ENCODE measurements around the gene XRCC5.

The XRCC5 gene

DNA sequence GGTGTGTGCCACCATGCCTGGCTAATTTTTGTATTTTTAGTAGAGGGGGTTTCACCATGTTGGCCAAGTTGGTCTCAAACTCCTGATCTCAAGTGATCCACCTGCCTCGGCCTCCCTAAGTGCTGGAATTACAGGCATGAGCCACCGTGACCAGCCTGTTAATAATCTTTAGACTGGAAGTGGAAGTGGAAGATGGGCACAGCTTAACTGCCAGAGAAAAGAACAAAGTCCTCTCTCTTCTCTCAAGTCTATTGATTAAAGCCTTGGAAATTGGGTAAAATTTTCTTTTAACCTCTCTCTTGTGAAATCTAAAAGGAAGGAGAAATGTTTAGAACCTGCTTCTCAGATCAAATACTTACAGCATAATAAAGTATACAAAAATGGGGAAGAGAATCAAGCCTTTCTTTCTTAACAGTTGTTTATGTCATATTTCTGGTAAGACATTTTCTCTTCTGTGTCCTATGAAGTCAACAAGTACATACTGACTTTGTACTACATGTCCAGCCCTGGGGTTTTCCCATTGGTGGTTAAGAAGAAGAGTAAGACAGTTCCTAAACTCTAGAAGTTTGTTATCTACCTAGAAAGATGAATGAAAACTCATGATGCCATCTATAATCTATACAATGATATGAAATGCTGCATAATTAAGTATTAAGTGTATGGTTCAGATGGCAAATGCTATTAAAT is 22.8 kb upstream of the XRCC5 start:
- no peak for DNase-seq

- DNase-seq: peak; percentile 20
These were observed 18.8 kb upstream of the XRCC5 start for GRCh38 chr2:216090369-216090786.

DNA sequence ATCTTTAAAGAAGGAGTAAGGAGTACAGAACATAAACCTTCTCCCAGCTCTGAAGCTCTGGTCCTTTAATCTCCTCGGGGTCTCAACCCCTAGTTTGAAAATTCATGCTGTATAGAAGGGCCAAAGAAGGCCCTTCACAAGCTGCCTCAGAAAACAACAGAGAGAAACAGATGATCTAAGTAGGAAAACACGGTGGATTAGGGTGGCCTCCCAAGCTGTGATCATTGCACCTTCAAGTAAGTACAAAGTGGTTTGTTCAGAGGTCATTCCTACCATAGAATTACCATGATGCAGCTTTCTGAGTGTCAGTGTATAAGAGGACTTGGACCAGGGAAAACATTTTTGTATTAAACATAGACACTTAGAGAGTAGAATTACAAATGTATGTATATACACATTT is 16.5 kb upstream of the XRCC5 start:
- DNase-seq: no peak

GRCh38 chr2:216094701-216095100 is 14.4 kb upstream of the XRCC5 start:
- DNase-seq: no peak

GRCh38 chr2:216098421-216099334 is 10.5 kb upstream of the XRCC5 start:
- DNase-seq: no peak

- DNase-seq: no peak
These were observed 8.0 kb upstream of the XRCC5 start for GRCh38 chr2:216101109-216101508.

DNA sequence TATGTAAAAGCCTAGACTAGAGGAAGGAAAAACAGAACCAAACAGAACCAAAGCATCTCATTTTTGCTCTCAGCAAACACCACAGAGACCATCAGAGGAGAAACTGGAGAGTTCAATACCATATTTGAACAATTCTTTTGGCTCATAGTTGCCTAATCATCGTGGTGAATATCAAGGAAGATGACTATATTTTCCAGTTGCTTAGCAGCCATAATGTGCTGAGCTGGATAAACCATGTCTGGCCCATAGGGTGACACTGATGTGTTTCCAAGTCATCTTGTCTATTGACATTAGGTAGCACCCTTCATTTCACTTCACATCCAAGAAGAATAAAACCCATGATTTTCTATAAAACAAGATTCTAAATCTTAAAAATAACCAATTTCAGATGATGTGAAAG is 5.9 kb upstream of the XRCC5 start:
- no peak for DNase-seq

- no peak for DNase-seq
These were observed 4.5 kb upstream of the XRCC5 start for GRCh38 chr2:216104691-216105090.

DNA sequence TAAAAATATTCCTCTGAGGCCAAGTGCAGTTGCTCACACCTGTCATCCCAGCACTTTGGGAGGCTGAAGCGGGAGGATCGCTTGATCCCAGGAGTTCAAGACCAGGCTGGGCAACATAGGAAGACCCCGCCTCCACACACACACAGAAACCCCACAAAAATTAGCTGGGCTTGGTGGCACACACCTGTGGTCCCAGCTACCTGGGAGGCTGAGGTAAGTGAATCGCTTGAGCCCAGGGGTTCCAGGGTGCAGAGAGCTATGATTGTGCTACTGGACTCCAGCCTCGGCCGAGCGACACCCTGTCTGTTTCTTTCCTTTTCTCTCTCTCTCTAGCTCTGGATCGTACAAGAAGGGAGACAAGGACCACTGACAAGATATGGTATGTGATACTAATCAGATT is 1.8 kb upstream of the XRCC5 start:
- no peak for DNase-seq

GRCh38 chr2:216107760-216108159 is 1.4 kb upstream of the XRCC5 start:
- DNase-seq: no peak

DNA sequence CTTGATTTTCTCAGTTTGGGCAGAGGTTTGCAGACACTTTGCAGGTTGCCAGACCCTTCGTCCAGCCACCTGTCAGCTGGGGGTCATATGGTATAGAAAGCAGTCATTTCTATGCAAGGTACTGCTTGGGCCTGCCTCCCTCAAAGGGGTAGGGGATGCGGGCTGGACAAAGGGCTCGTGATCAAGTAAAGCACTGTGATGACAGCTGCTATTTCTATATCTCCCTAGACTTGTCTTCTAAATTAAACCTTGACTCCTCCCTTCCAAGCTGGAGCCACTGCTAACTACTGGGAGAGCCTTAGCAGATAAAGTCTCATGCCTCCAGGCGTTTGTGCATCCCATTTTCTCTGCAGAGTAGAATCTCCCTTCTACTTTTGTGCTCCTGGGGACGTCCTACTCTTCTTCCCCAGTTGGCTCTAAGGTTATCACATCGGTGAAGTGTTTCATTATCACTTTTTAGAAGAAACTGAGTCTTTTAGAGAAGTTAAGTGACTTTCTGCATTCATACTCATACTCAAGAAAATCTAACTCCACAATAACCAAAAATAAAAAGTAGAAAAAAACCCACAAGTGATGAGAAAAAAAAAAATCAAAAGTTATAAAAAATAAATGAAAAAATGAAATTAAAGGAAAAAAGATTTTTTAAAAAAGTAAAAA is 710 bp upstream of the XRCC5 start:
- no peak for DNase-seq

GRCh38 chr2:216109962-216110614 is 940 bp downstream of the XRCC5 start:
- peak; percentile 38 for DNase-seq

DNA sequence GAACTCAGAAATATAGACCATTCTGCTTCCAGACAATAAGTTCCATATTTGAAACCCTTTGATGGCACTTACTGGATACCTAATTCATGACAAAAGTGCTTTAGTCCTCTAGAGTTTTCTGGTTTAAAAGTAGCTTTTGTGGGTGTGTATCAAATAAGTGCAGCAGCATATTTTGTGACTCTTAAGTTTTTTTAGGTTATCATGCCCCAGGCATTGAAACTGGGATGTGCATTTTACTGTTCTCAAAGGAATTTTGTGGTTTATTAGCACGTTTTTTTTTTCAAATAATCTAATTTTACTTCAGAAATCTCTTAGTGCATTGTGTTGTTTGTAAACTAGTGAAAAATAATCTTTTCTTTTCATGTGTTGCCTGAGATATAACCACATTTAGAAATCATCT is 1.5 kb downstream of the XRCC5 start:
- DNase-seq: no peak

GRCh38 chr2:216111122-216111521 is 2.0 kb downstream of the XRCC5 start:
- no peak for DNase-seq

DNA sequence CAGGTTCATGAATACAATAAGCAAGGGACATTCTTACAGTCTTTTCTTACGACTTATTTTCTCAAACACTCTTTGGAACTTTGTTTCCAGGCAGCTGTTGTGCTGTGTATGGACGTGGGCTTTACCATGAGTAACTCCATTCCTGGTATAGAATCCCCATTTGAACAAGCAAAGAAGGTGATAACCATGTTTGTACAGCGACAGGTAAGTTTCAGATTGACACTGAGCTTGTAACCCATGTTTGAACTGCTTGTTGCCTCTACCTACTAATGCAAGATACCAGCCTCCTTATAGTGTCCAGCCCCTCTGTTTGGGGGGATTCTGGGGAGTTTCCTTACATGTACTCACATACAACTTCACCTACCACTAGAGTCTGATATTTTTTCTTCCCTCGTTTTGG is 3.8 kb downstream of the XRCC5 start:
- DNase-seq: no peak

- peak; percentile 49 for DNase-seq
These were observed 4.4 kb downstream of the XRCC5 start for GRCh38 chr2:216113572-216113971.

DNA sequence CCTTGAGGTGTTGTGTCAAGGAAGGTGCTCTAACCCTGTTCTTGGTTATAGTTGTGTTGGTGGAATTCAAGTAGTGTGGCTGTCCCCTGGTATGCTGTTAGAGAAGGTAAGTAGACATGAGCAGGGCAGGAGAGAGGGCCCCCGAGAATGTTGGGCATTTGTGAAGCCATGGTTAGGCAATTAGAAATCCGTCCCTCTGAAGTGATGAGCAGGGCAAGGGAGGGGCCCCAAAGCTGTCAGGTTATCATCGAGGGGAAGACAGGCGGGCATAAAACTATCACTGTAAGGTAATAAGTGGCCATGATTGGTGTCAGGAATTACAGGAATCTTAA is 5.2 kb downstream of the XRCC5 start:
- DNase-seq: no peak

DNA sequence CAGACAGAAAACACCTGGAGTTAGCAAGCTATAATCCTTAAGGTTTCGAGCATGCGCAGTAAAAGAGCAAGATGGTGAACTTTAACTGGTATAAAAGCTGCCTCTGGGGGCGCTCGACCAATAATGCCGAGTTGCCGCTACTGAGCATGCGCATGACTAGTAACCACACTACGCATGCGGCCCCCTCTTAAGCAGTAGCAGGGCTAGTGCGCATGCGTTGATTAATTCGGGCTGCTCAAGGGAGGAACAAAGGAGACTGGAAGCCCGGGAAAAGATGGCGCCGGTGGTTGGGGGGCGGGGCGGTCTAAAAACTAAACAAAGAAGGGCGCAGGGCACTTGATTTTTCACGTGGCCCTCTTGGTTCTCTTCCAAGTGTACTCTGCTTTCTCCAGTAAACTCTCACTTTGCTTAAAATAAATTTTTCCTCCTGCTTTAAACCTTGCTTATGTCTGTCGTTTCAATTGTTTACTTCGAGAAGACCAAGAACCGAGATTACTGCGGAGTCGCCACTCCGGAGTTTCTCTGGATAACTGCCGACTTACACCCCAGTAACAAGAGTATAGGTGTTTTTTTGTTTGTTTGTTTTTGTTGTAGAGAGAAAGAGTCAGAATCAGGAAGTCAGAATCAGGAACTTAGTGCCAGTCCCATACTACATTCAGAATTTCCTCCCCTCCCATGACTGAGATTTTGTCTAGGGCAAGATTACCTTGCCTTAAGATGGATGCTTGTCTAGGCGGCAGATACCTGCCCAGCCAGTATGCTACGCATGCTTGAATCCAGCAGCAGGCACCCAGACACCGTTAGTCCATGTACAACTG is 5.8 kb downstream of the XRCC5 start:
- peak; percentile 98 for DNase-seq

GRCh38 chr2:216116418-216116817 is 7.3 kb downstream of the XRCC5 start:
- no peak for DNase-seq

DNA sequence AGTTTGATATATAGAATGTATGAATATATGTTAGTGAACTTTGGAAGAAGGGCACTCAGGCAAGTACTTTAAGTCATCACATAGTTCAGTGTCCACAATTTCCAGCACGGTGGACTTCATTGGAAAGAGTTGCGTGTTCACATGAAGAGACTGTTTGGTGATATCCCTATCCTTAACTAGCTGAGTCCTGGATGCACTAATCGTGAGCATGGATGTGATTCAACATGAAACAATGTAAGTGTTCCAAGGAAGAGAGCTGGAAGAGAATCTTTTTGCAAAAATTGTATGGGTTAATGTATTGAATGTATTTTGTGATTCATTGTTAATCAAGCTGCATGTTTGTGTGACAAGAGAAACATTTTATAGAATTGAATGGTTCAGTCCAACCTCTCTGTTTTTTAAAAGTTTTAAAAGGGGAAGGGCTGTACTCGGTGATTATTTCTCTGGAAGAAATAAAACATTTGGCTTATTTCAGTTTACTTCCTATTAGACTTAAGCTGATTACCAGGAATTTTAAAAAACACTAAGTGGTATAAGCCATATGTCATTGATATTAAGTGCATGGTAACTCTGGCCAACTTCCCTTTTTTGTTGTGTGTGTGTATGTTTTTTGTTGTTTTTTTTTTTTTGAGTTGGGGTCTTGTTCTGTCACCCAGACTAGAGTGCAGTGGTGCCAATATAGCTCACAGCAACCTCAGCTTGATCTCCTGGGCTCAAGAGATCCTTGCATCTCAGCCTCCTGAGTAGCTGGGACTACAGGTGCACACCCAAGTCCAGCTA is 8.6 kb downstream of the XRCC5 start:
- DNase-seq: no peak

DNA sequence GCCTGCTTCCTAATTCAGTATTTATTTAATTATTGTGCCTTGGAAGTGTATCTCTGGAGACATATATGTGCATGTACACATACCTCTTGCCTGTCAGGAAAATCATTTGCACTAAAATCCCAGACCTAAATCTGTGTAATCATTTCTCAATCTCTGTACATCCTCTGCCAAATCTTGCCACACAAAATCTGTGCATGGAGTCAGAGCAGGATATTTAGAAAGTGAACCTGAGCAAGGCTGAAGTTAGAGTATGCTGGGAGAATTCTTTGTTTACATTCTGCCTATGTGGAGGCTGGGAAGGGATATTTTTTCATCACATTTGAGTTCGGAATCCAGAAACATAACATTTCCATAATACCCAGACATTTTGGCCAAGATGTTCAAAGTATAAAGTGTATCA is 9.3 kb downstream of the XRCC5 start:
- no peak for DNase-seq

DNA sequence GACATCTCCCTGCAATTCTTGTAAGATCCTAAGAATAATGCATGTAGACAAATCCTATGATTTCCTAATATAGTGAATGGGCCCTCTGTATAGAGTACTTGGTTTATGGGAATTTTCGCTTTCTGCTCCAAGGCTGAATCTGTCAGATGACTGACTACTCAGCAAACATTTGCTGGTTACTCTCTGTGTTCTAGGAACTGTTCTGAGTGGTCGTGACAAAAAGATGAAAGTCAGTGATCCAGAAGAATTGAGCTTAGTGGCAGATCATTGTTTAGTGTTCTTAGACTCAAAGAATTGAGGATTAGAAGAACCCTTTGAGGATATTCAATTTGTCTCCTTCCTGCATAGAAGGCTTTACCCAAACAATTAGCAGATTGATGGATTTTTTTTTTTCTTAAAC is 10.0 kb downstream of the XRCC5 start:
- no peak for DNase-seq
